Measurements from ENCODE around the gene LIPG.
"Not testable (repeated sequence)": the region's sequence is repeated elsewhere in the genome, so short reads cannot be mapped to it uniquely, and the experiment has no call there.

The LIPG gene

GRCh38 chr18:49579583-49579982 is 17.7 kb downstream of the LIPG start:
- DNase-seq = not testable (repeated sequence)

GRCh38 chr18:49580279-49580678 is 18.4 kb downstream of the LIPG start:
- DNase-seq = no peak

- no peak for DNase-seq
Observed at GRCh38 chr18:49581371-49581770, 19.5 kb downstream of the LIPG start.

GRCh38 chr18:49582579-49582978 is 20.7 kb downstream of the LIPG start:
- DNase-seq = no peak

GRCh38 chr18:49584394-49584793 is 22.5 kb downstream of the LIPG start:
- no peak for DNase-seq

DNA sequence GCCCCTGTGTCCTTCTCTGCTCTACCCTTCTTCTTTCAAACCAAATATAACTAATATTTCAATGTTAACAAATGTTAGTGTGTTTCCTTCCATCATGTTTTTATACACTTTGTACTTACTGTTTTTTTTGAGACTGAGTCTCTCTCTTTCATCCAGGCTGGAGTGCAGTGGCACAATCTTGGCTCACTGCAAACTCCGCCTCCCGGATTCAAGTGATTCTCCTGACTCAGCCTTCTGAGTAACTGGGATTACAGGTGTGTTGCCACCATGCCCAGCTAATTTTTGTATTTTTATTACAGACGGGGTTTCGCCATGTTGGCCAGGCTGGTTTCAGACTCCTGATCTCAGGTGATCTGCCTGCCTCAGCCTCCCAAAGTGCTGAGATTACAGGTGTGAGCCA is 23.1 kb downstream of the LIPG start:
- DNase-seq = not testable (repeated sequence)

DNA sequence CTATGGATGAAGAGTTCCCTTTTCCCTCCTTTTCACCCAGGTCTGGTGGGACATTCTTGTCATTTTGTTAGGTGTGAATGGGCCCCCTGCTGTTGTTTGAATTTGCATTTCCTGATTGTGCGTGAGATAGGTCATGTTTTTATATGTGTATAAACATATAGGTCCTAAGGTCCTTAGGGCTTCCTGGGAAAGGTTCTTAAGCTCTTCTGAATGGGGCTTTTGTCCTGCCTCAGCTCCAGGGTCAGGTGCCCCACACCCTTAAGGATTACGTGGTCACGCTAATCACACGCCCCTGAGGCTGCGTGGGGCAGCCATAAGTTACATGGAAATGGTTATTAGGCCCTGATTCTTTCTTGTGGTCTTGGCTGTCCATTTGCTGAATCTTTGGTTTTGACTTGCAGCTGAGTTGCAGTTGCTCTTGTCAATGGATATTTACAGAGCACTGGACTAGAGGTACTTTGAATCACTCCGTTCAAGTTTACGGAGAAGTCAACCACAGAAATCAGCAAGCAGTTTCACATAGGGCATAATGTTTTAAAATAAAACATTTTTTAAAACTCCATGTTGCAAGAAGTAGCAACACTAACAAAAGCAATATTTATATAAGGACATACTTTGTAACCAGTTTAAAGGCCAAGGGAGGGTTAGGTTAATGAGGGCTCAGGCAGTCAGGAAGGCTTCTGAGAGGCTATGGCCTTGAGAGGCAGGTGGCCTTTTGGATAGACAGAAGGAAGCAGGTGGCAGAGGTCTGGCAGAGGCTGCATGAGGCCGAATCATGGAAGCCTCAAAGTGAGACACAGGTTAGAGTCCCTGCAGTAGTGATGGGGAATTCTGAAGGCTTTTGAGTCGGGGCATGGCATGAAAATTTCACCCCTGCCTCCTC is 24.2 kb downstream of the LIPG start:
- DNase-seq = no peak

GRCh38 chr18:49588171-49588570 is 26.3 kb downstream of the LIPG start:
- DNase-seq = no peak

- DNase-seq = no peak
Observed at GRCh38 chr18:49588971-49589370, 27.1 kb downstream of the LIPG start.

DNA sequence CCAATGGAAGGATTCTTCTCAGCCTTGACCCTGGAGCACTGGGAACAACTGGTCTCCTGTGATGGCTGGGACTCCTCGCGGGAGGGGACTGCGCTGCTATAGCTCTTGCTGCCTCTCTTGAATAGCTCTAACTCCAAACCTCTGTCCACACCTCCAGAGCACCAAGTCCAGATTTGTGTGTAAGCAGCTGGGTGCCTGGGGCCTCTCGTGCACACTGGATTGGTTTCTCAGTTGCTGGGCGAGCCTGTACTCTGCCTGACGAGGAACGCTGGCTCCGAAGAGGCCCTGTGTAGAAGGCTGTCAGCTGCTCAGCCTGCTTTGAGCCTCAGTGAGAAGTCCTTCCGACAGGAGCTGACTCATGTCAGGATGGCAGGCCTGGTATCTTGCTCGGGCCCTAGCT is 28.8 kb downstream of the LIPG start:
- no peak for DNase-seq

DNA sequence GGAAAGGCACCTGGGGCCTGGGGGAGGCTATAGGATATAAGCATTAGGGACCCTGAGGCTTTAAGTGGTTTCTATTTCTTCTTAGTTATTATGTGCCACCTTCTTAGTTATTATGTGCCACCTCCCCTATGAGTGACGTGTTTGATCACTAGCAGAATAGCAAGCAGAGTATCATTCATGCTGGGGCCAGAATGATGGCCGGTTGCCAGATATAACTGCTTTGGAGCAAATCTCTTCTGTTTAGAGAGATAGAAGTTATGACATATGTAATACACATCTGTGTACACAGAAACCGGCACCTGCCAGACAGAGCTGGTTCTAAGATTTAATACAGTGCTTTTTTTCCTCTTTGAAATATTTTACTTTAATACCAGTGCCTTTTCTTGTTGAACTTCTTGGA is 29.4 kb downstream of the LIPG start:
- no peak for DNase-seq

GRCh38 chr18:49591775-49592174 is 29.9 kb downstream of the LIPG start:
- DNase-seq = no peak

DNA sequence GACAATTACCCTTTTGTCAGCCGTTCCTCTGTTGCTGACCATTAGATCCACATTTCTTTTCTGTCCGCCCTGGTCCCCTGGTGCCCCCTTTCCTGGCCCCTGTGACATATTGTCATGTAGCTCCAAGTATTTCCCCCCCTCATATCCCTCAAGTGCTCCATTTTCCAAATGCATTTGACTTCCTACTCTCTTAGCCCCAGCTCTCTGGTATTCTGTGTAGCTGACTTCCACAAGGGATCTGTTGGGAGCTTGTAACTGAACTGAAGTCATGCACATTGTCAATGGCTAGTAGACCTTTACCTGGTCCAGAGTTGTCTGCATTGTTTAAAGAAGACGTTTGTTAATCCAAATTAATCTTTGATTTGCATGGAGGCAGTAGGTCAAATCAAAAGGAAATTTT is 34.8 kb downstream of the LIPG start:
- no peak for DNase-seq

DNA sequence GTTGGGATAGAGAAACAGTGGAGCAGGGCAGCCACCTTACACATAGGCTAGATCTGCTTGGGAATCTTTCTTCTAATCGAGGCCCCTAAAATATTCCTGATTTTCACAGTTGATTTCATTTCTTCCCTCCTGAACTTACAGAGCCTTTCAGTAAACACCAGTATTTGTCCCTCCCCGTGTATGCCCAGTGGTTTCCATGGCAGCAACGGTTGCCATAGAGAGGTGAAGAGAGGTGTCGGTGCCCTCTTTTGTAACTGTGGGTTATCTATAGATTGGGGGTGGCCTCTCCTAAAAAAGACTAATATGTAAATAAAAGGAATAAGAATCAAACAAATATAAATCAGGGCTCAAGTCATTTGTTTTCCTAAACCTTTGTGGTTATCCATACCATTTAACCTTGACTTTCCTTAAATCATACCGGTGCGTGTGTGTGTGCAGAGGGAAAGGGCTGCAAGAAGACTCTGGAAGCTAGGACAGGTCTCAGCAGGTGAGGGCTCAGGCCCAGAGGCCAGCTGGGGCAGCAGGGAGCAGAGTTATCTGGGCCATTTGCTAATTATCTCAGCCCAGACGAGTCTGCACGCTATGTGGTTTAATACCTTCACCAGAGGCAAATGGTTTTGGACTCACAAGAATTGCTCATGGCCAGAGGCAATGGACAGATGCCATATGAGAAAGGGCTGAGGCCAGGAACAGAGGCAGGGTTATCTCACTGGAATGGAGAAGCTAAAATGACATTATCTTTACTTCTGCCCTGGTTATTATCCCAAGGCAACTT is 35.5 kb downstream of the LIPG start:
- DNase-seq = no peak

DNA sequence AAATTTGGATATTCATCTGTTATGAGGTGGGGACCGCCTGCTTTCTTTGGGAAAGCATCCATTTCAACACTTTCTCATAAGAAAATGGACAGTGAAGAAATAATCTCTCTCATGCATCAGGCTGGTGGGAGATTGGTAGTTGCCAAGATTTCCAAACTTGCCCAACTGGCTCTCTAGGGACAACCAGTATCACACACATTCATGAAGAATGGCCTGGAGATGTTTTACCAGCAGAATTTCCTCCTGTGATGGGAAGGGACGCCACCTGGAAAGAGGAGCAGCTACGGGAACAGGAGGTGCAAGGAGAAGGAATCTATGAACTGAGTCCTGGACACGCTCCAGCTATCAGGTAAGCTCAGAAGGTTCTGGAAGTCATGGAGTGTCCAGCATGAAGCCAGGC is 39.4 kb downstream of the LIPG start:
- no peak for DNase-seq

DNA sequence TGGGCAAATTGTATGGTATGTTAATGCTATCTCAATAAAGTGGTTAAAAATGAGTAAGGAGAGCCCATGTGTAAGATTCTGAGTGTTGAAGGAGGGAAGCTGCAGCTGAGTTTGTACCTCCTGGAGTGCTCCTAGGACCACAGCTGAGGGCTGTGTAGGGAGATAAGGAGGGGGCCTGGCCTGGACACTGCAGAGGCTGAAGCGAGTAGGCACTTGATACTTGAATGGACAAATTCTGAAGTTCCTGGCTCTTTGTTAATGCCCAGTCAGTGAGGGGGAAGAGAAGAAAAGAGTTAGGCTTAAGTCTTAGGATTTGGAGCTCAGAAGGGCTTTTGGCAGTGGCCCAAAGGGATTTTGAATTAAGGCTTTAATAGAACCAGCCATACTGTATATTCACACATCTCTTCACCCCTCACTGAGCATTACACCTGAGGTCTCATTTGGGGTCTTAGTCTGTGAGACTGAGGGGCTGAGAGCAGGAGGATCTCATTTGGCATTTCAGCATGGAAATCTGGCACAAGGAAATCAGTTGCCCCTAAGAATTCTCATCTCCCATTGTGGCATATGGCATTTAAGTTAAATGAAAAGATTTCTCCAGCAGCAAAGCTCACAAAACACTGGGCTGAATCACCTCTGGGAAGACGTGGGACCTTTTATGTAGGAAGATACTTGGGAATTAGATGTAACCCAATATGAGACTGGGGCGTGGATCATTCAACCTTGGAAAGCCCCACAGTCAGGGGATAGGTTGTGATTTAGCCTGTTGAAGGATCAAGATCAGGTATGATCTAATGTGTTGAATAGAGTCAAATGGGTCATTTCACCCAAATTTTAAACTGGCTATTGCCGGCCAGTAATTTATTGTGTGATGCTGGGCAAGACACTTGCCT is 46.8 kb downstream of the LIPG start:
- no peak for DNase-seq

DNA sequence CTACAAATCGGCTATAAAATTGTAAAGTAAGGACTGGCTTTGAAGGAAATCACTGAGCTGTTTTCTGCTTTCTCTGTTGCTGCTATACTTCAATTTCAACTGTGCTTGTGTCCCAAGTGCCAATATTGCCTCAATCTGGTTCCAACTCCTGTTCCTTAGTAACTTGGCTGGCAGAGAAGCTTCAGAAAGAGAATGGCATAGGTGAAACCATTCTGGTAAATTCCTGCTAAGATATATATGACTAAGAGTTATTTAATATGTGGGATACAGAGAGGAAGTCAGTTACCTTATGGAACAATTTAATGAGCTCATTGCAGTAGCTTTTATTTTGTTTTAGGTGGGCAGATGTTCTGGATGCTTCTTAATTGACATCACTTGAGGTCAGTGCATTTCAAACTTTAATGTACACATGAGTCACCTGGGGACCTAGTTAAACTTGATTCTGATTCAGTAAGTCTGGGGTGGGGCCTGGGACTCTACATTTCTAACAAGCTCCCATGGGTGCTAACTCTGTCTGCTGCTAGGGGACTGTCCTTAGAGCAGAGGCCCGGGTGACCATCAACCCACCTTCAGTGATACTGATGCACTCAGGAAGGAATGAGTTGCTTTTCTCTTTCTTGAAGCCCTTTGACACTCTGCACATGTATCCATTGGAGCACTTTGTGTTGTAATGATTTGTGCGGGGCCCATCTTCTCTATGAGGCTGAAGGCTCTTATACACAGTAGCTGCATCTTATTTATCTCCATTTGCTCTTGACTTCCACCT is 47.6 kb downstream of the LIPG start:
- no peak for DNase-seq

DNA sequence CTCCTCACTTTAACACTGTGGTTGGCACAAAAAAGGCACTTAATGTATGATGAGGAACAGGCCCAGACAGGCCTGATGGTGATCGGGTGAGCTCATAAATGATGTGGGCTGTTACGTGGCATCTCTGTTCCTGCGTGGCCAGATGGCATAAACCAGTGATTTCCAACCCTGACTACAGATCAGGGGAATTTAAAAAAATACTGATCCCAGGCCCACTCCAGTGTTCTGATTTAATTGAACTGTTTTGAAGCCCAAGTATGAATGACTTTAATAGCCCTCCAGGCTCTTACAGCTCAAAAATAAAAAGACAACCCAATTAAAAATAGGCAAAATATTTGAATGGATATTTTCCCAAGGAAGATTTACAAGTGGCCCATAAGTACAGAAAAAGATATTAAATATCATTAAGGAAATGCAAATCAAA is 48.2 kb downstream of the LIPG start:
- no peak for DNase-seq

GRCh38 chr18:49611316-49611715 is 49.5 kb downstream of the LIPG start:
- DNase-seq = no peak

DNA sequence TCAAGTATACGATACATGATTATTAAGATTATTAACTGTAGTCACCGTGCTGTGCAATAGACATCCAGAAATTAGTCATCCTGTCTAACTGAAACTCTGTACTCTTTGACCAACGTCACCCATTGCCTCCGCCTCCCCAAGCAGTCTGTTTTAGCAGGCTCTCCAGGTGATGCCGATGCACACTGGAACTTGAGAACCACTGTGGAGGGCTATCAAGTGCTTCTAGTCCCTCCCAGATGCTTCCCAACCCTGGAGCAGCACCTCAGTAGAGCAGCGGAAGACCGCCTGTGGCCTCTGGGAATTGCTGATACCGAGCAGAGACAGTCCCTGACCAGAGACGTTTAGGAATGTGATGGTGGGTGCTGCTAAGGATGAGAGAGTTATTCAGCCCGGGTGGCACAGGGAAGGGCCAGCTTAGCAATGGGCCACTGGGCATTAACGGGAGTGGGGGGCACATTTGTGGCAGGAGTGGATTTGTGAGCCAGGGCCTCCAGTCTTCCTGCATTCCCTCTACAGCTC is 50.7 kb downstream of the LIPG start:
- DNase-seq = no peak

DNA sequence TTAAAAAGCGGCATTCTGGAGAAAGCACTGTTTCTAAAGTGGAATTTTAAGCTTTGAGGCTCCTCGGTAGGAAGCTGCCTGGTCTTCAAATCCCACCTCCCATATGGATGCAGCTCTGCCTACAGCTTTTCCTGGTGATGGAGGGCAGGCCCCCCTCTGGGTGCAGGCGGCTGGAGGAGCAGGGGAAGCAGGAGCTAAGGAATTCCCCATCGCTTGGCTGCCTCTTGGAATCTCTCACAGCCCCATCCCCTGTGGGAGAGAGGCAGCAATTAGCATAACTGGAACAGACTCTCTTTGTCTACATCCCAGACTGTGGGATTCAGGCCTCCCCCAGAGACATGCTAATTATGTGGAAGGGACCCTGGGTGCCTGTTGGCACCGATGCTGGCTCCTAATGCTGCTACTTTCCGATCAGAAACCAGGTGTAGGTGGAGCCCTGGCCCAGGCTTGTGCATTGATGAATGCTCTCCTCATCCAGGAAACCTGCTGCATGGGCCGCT is 51.3 kb downstream of the LIPG start:
- no peak for DNase-seq

GRCh38 chr18:49613641-49614151 is 51.8 kb downstream of the LIPG start:
- DNase-seq = no peak

Measured in CD4-positive, alpha-beta T cell treated with Interleukin-6 for 4 hours (primary cell).